Stimulated activated CD4-positive, alpha-beta T cell treated with anti-CD3 and anti-CD28 coated beads, Interleukin-12 subunit alpha, Interleukin-12 subunit beta, amount 100 ng/mL, for 48 hours (primary cell): Measurements from ENCODE around the gene ACOX3.
"Not testable (repeated sequence)": the region's sequence is repeated elsewhere in the genome, so short reads cannot be mapped to it uniquely, and the experiment has no call there.

Experiments used
- DNase-seq, 3 donors: peaks; one replicate each; pipeline ENCODE4 v3.0.0-alpha.2; 2020; ENCODE audit warnings: low read depth in 2 of 3, low spot score in 1 of 3

Gene ACOX3

DNA sequence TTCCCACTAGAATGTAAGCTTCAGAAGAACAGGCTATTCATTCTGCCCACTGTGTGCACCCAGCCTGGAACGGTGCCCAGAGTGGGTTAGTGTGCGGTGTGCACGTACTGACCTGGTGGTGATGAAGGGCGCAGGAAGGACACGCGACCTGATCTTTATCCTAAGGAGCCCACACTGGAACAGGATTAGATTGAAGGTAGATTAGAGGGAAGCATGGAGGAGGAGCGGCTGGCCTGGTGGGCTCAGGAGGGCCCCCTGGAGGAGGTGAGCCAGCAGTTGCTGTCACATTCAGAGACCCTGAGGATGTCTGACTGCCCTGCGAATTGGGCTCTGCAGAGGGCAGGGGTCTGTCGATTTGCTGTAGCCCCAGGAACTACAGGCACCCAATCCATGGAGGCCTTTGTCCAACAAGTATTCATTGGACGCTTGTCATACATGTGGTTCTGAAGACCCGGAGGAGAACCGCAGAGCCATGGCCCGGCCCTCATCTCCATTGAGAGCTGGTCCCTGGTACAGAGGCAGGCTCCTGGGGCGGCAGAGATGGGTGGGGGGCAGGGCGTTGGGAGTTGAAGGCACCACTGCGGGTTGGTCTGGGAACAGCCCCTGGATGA is 97.8 kb downstream of the ACOX3 start:
- DNase-seq, result no peak

DNA sequence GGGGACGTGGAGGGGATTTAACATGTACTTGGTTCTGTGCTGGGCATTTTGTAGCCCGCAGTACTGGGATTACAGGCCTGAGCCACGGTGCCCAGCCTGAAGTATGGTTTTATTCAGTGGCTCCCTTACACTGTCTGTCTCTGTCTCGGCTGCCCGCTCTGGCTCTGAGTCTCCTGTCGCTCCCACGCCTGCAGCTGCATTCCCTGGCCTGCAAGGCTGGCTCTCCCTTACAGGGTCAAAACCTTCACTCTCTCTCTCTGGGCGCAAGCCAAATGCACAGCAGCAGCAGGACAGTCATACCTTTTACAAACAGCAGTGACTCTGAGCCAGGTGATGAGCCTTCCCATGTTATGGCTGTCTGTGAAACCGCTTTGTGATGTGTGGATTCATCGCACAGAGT is 98.8 kb downstream of the ACOX3 start:
- no peak for DNase-seq

DNA sequence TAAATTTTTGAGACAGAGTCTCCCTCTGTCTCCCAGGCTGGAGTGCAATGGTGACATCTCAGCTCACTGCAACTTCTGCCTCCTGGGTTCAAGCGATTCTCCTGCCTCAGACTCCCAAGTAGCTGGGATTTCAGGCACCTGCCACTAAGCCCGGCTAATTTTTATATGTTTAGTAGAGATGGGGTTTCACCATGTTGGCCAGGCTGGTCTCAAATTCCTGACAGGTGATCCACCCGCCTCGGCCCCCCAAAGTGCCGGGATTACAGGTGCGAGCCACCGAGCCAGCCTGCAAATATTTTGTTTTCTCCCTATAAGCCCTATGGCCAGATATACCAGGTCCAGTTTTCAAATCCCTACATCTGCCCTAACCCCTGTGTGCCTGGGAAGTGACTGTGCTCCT is 99.2 kb downstream of the ACOX3 start:
- not testable (repeated sequence) for DNase-seq

DNA sequence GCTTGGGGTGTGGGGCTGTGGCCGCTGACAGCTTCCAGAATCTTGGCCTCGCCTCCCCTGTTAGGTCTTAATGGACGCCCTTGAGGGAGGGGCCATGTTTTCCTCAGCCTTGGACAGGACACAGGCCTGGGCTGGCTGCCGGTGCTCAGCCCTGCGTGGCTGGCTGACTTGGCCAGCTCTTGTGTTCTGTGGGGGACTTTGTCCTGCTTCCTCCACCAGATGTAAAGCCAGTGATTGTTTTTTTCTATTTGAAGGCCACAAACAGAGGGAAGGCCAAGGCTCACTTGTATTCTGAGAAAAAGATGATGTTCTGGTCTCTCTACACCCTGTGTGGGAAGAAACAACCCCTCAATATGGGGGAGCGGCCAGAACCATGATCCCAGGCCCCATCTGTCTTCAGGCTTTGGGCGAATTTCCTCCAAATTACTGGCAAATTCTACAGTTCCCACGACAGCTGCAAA is 99.7 kb downstream of the ACOX3 start:
- no peak for DNase-seq

DNA sequence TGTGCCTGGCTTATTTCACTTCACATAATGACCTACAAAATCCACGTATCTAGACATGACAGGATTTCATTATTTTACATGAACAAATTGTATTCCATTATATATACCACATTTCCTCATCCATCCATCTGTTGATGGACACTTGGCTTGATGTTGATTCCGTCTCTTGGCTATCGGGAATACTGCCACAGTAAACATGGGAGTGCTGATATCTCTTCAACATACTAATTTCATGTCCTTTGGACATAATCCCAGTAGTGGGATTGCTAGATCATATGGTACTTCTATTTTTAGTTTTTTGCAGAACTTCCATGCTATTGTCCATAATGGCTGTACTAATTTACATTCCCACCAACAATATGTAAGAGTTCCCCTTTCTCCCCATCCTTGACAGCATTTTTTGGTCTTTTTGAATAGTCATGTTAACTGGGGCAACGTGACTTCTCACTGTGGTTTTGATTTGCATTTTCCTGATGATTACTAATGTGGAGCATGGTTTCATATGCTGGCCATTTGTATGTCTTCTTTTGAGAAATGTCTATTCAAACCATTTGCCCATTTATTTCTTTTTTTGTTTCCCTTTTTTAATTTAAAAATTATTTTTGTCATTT is 102.1 kb downstream of the ACOX3 start:
- DNase-seq, result no peak

DNA sequence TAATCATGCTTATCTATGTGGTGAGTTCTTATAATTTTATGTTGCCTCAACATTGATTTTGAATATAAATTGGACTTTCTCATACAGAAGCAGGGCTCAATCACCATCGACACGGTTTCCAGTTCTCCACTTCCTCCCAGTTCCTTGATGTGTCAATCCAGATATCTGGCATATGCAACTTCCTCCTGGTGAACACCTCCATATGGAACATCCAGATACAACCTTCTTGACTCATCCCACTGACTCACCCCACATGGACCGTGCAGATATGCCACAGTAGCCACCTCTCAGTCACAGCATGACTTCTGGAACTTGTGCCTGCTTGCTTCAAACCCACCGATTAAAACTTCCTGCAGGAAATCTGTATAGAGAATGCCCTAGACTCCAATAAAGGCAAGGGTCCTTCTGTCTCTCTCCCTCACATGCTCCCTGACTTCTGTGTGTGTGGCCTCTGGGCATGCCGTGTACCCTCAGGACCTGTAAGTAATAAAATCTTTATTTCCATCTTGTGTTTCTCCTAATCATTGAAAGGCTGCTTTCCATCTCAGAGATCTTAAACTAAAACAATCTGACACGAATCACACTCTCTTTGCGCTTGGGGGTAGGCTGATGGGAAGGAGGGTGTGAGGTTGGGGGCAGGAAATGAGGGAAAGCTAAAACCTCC is 104.0 kb downstream of the ACOX3 start:
- DNase-seq, result no peak

- no peak for DNase-seq
These were observed 104.7 kb downstream of the ACOX3 start for GRCh38 chr4:8335848-8336247.

GRCh38 chr4:8334786-8335460 is 105.6 kb downstream of the ACOX3 start:
- DNase-seq, result no peak

DNA sequence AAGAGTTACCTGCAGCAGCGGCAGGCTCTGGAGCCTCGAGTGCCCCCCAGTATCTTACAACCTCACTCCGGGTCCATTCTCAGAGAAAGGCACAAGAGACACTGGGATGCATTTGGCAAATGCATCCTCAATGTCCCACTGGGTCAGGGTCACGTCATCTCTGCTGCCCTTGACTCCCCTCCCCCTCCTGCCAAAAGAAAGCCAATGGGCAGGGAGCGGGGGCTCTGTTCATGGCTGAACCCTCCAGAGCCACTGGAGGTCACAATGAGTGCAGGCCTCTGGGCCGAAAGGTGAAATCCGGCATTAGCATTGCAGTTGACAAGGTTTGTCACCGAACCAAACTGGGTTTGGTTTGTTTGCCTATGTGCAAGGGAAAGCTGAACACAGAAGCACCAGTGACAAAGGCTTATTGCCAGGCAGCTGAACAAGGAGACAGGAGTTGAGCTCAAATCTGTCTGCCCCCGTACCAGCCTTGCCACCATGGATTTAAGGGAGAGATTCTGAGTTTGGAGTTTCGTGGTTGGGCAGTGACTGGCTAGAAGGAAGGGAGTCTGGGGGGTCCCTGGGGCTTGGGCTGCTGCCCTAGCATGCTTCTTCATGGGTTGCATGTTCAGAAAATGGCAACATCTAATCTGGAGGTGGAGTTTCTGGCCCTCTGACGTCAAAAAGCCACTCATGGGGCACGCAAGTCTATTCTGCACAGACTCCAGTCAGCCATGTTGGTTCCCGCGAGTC is 106.6 kb downstream of the ACOX3 start:
- DNase-seq, result no peak

GRCh38 chr4:8332891-8333331 is 107.6 kb downstream of the ACOX3 start:
- DNase-seq, result no peak

GRCh38 chr4:8332038-8332857 is 108.3 kb downstream of the ACOX3 start:
- no peak for DNase-seq

DNA sequence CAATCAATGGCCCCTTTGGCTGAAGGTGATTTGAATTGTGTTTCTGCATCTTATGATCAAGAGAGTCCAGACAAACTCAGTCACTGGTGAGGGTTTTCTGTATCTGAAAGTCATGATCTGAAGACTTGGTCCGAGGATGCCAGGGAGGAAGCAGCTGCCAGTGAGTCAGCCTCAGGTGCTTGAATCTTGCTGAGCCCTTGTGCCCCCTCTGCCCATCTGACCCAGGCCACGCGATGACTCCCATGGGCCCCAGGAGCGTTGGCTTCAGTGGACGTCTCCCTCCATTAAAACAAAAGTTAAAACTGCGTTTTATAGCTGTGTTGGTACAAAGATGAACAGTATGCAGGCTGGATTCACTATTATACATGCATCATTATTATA is 109.0 kb downstream of the ACOX3 start:
- DNase-seq, result no peak

GRCh38 chr4:8330821-8331574 is 109.5 kb downstream of the ACOX3 start:
- DNase-seq, result no peak

- no peak for DNase-seq
These were observed 110.4 kb downstream of the ACOX3 start for GRCh38 chr4:8329859-8330761.

DNA sequence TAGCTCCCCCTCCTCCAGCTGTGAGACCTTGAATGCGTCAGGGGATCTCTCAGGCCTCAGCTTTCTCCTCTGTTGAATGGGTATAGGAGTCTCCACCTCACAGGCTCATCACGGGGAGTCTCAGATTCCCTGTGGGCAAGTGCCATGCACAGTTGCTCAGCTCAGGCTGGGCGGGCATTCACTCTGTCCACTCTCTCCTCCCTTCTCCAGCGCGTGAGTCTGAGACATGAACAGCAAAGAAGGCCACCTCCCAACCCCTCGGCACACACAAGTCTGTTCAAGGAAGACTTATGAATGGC is 111.0 kb downstream of the ACOX3 start:
- no peak for DNase-seq

GRCh38 chr4:8328866-8329559 is 111.5 kb downstream of the ACOX3 start:
- DNase-seq, result no peak

GRCh38 chr4:8328456-8328855 is 112.1 kb downstream of the ACOX3 start:
- no peak for DNase-seq

DNA sequence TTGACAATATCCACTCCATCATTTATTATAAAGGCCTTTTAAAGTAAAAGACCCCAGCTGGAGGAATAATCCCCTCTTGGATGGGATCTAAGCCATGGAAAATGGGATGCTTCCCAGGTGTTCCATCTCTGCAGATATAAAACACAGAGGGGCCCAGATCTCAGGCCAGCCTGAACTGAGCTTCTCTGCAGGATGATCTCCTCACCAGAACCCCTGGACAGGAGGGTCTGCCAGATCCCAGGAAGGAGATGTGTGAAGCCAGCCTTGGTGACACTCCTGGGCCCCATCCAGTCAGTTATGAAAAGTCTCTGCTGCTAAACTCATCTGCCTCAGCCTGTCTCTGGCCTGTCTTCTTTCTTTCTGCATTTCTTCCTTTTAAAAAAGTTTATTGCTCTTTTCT is 114.3 kb downstream of the ACOX3 start:
- DNase-seq, result no peak
